GM21619 (cell line): ENCODE data around the gene ZNF446.
"Not testable (repeated sequence)": the region's sequence is repeated elsewhere in the genome, so short reads cannot be mapped to it uniquely, and the experiment has no call there.

Experiments used
- ATAC-seq: cut with Tn5 transposase; IDR thresholded peaks from one replicate; pipeline ENCODE4 v1.9.1; 2021; ENCODE audit not compliant: unreplicated experiment

The ZNF446 gene

DNA sequence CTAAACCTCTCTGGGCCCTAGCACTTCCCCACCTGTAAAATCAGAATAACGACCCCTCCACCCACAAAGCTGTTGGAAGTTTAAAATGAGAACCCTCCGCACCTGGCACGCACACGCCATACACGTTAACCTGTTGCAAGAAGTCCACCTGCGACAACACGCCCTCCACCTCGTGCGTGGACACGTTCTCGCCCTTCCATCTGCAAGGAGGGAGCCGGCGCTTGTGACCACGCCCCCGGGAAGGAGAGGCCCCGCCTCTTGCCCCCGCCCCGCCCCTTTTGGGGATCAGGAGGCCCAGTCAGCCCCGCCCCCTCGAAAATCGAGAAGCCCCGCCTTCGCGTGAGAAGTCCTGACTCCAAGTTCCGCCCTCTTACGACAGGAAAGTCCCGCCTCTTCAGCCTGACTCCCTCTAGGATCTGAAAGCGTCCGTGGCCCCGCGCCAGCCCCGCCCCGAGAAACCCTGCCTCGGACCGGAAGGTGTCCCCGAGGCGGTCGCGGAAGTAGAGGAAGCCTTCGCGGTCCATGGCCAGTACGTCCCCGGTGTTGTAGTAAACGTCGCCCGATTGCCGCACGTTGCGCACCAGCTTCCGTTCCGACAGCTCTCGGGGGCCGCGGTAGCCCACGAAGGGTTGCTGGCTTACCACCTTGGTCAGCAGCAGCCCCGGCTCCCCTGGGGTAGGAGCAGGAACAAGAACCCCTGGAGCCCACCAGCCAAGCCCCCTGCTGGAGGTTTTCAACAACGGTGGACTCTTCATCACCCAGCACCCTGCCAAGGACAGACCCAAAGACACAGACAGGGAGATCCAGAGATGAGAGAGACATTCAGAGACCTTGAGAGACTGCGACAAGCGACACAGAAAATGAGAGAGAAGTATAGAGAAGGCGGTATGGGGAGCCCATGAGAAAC, 23.1 kb downstream of the ZNF446 start:
- peak; percentile 78 for ATAC-seq

DNA sequence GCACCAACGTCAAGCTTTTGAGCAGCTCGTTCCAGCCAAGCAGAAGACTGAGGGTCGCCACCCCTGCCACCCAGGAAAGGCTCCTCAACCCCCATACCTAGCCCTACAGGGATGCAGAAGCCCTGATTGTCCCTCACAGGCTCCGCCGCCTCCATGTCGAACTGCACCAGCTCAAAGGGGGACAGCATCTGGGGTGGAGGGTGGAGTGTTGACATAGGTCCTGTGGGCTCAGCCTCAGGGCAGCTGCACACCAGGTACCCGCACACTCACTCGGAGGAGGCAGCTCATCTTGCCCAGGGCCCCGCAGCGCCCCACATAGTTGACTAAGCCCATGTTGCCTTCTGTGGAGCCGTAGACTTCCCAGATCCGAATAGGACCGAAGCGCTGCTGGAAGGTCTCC, 24.1 kb downstream of the ZNF446 start:
- ATAC-seq: no peak

- not testable (repeated sequence) for ATAC-seq
Measured at GRCh38 chr19:58507602-58508223, 31.6 kb downstream of the ZNF446 start.

DNA sequence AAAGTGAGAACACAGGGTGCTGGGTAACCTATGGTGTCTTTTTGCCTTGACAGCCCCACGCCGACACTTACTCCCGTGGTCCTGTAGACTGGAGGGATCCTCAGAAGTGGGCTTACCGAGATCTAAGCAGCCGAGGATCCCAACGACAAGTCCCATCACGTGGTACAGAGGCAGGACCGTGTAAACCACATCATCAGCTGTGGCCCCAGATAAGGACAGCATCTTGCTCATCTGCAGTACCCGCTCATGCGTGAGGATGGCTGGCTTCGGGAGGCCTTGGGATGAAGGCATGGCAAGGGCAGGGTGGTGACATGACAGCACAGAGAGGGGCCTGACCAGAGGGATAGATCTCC, 33.6 kb downstream of the ZNF446 start:
- no peak for ATAC-seq

DNA sequence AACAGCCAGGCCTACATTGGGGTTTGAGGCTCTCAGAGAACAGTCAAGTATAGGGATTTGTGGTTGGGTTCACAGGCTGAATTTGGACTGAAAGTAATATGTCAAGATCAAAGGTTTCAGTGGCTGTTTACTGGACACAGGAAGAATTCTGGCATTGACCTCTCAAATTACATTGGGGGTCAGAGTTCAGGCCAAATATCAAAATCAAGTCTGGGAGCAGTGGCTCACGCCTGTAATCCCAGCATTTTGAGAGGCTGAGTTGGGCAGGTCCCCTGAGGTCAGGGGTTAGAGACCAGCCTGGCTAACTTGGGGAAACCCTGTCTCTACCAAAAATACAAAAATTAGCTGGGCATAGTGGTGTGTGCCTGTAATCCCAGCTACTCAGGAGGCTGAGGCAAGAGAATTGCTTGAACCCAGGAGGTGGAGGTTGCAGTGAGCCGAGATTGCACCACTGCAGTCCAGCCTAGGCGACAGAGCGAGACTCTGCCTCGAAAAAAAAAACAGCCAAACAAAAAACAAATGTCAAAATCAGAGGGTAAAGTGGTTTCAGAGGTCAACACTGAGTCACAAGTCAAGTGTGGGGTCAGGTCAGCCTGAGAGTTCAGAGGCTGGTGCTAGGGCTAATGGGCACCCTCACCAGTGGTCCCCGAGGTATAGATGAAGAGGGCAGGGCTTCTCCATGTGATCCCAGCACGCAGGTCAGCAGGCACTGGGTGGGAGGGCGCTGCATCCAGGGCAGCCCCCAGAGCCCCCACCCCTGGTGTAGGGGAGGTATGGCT, 34.1 kb downstream of the ZNF446 start:
- ATAC-seq: no peak

DNA sequence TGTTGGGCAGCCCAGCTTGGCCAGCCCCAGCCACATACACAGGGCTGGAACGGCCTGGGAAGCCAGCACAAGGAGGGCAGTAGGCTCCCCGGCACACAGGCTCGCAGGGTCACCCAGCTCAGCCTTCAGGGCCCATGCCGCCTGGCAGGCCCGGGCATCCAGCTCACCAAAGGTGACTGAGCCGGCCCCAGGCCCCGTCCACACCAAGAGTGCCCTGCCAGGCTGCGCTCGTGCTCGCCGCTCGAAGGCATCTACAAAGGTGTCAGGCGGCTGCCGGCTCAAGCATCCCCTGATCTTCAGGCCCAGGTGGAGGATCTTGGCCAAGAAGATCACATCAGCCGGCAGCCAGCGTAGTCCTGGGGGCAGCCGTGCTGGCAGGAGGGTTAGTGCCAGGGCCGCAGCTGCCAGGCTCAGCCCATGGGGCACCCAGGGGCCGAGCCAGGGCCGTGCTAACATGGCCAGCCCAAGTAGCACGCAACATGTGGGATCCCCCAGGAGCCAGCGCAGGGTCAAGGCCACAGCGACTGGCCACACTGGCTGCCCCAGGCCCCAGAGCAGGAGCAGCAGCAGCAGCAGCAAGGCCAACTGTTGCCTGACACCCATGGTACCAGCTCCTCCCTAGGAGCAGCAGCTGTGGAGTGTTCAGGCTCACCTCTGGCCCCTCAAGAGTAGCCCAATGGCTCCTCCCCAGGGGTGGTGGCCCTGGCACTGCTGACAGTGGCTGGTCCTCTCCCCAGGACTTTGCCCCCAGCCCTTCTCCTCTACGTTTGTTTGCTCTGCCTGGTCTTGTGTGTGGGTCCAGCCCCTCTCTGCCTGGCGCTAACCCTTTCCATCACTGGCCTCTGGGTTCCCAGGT, 35.4 kb downstream of the ZNF446 start, which contains the start of gene SLC27A5:
TSS of gene SLC27A5 (minus strand) at position 640 of the 856 bp plus-strand sequence. CDS start at position 603, 37 bp downstream.
- ATAC-seq: no peak

DNA sequence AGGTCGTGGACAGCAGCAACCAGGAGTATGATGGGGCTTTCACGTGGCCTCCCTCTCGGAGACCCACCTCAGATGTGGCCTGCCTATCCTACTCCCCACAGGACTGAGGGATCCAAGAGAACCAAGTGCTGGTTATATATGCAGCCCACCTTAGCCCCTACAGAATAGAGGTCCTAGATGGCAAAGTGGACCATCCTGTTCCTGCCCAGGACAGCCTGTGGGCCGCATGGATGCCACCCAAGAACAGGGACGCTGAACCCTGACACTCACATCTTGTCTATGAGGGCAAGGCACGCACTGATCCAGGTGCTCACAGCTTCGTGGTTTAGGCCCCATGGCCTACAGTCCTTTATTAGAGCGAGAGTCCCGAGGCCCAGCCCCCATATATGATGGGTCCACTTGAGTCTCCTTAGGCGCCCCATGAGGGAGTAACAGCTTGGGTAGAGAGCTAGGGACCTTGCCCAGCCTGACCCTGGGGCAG, 37.1 kb downstream of the ZNF446 start:
- ATAC-seq: no peak

DNA sequence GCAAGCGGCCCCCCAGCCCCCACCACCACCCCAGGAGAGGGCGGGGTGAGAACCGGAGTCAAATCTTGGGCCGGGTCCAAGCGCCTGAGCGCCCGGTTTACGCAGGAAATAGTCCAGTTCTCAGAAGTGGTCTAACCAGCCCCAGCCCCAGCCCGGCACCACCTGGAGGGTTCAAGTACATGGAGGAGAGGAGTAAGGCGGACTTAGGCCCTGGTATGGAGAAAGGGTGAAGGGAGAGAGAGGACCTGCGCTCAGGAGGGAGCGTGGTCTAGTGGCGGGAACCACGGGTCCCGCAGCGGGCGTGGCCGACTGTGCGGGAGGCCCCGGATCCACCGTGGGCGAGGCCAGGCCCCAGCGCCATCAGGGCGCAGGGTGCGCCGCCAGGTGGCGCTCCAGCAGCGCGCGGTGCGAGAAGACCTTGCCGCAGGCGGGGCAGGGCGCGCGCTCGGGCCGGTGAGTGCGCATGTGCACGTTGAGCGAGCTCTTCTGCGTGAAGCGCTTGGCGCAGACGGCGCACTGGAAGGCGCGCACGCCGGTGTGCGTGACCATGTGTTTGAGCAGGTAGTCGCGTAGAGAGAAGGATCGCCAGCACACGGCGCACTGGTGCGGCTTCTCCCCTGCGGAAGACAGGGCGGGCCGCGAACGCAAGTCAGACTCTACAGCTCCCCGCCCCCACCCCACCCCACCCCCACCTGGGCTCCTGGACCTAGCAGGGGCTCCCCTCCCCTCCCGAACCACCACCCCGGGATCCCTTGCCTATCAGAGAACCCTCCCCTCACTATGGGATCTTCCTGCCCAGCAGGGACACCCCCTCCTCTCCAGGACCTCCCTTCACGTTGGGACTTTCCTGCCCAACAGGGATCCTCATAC, 37.8 kb downstream of the ZNF446 start:
- peak; percentile 54 for ATAC-seq

DNA sequence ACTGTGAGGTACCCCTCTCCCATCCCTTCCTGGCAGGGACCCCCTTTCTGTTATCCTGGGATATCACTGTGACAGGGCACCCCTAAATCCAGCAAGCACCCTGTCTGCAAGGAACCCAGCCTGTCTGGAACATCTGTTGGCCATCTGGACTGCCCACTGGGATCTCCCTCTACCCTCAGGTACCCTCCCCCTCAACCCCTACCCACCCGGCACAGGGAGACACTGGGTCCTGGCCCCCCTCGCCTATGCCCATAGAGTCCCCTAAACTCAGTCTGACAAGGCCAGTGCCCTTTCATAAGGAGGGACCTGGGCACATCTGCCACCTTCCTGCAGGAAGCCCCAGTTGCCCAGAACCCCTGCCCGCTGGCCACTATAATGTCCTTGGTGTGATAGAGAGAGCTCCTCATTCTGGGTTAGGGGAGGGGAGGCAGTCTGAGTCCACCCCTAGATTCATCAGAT, 38.4 kb downstream of the ZNF446 start:
- ATAC-seq: no peak

DNA sequence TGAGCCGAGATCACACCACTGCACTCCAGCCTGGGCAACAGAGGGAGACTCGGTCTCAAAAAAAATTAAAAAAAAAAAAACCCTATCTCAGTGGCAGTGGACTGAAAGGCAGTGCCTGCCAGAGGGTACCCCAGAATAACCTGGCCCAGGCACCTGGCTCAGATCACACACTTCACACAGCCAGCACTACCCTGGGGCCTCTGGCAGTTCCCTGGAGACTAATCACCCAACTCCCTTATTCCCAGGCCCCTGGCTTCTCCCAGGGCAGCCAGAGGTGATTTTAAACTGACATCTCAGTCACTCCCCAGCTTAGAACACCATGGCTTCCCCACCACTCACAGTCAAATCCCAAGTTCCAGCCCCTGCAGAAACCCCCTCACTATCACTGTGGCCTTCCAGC, 39.1 kb downstream of the ZNF446 start:
- no peak for ATAC-seq

- no peak for ATAC-seq
Measured at GRCh38 chr19:58516246-58516836, 40.2 kb downstream of the ZNF446 start.

- ATAC-seq: no peak
Measured at GRCh38 chr19:58516964-58517833, 41.0 kb downstream of the ZNF446 start.

GRCh38 chr19:58518256-58519086, 42.3 kb downstream of the ZNF446 start:
- ATAC-seq: no peak

GRCh38 chr19:58519087-58519354, 42.9 kb downstream of the ZNF446 start:
- peak; percentile 6 for ATAC-seq

- ATAC-seq: peak; percentile 79
Measured at GRCh38 chr19:58519355-58520256, 43.5 kb downstream of the ZNF446 start, which contains the start of gene ZBTB45. TSS of gene ZBTB45 (minus strand) at chr19:58519810. CDS start at chr19:58517673, 2,137 bp downstream.

- ATAC-seq: no peak
Measured at GRCh38 chr19:58520257-58520599, 44.1 kb downstream of the ZNF446 start.
